Neuronal stem cell (in vitro differentiated cells): Measurements from ENCODE around the gene CTXN1.

ENCODE experiments used
- DNase-seq: peaks from one replicate; pipeline ENCODE4 v3.0.0-alpha.2; 2013; ENCODE audit warnings: low spot score
- H2AFZ ChIP-seq: one replicate; pipeline ENCODE4 v1.6.1; 2013; ENCODE audit warnings: mild to moderate bottlenecking, low read length, inconsistent platforms
- H2AK5ac ChIP-seq: 2 replicates; pipeline ENCODE4 v1.6.1; 2013; ENCODE audit warnings: low read depth, mild to moderate bottlenecking, inconsistent platforms, low read length, moderate library complexity, mixed read lengths
- H2BK120ac ChIP-seq: 2 replicates; pipeline ENCODE4 v1.6.1; 2013; ENCODE audit warnings: low read depth, mild to moderate bottlenecking, inconsistent platforms, low read length, moderate library complexity, mixed read lengths
- H2BK12ac ChIP-seq: one replicate; pipeline ENCODE4 v1.6.1; 2013; ENCODE audit warnings: low read length, inconsistent platforms
- H2BK15ac ChIP-seq: 2 replicates; pipeline ENCODE4 v1.6.1; 2013; ENCODE audit warnings: mild to moderate bottlenecking, low read length, inconsistent platforms, mixed read lengths
- H2BK5ac ChIP-seq: one replicate; pipeline ENCODE4 v1.6.1; 2013; ENCODE audit warnings: inconsistent platforms, mild to moderate bottlenecking, low read length, moderate library complexity
- H3K14ac ChIP-seq: one replicate; pipeline ENCODE4 v1.6.1; 2013; ENCODE audit warnings: low read length, inconsistent platforms
- H3K18ac ChIP-seq: 2 replicates; pipeline ENCODE4 v1.6.1; 2013; ENCODE audit warnings: low read length, inconsistent platforms
- H3K23ac ChIP-seq: 2 replicates; pipeline ENCODE4 v1.6.1; 2013; ENCODE audit warnings: low read depth, mild to moderate bottlenecking, mixed read lengths, low read length, inconsistent platforms; ENCODE audit not compliant: poor library complexity
- H3K27ac ChIP-seq: replicated peaks from 3 replicates; pipeline ENCODE4 v1.5.1; 2013; ENCODE audit warnings: low read length, inconsistent platforms
- H3K27me3 ChIP-seq, 3 experiments: 2 replicates each; pipeline ENCODE4 v1.6.1; 2013; ENCODE audit warnings: low read length in 3 of 3, mild to moderate bottlenecking in 2 of 3, inconsistent platforms in 1 of 3, low read depth in 1 of 3, mixed read lengths in 1 of 3, moderate library complexity in 1 of 3; ENCODE audit not compliant: control insufficient read depth in 3 of 3, insufficient read depth in 3 of 3
- H3K36me3 ChIP-seq, 2 donors: replicated peaks in 1 of 2; 2 replicates each; pipeline ENCODE4 v1.6.1; 2013; ENCODE audit warnings: low read length in 2 of 2; ENCODE audit not compliant: control insufficient read depth in 2 of 2, insufficient read depth in 2 of 2
- H3K4ac ChIP-seq: 2 replicates; pipeline ENCODE4 v1.6.1; 2013; ENCODE audit warnings: inconsistent platforms, mild to moderate bottlenecking, low read length, moderate library complexity
- H3K4me1 ChIP-seq, 2 donors: 1 replicate in 1 of 2; 2 replicates in 1 of 2; pipeline ENCODE4 v1.6.1; 2013; ENCODE audit warnings: low read length in 2 of 2, low read depth in 1 of 2; ENCODE audit not compliant: control insufficient read depth in 2 of 2, insufficient read depth in 1 of 2
- H3K4me2 ChIP-seq: one replicate; pipeline ENCODE4 v1.6.1; 2013; ENCODE audit warnings: mild to moderate bottlenecking, low read length, inconsistent platforms; ENCODE audit not compliant: insufficient read depth, poor library complexity, severe bottlenecking
- H3K4me3 ChIP-seq, 2 donors: 2 replicates each; pipeline ENCODE4 v1.5.1; 2013; ENCODE audit warnings: low read length in 2 of 2, mild to moderate bottlenecking in 2 of 2, inconsistent platforms in 1 of 2, moderate library complexity in 1 of 2
- H3K79me1 ChIP-seq: one replicate; pipeline ENCODE4 v1.6.1; 2013; ENCODE audit warnings: low read depth, mild to moderate bottlenecking, inconsistent platforms, low read length, moderate library complexity
- H3K9ac ChIP-seq: one replicate; pipeline ENCODE4 v1.6.1; 2013; ENCODE audit warnings: mild to moderate bottlenecking, low read depth, low read length, inconsistent platforms; ENCODE audit not compliant: poor library complexity
- H3K9me3 ChIP-seq, 2 donors: replicated peaks in 1 of 2; 2 replicates each; pipeline versions ENCODE3 to v1.6.1; 2013; ENCODE audit warnings: low read length in 2 of 2, mild to moderate bottlenecking in 2 of 2, inconsistent platforms in 1 of 2, low read depth in 1 of 2, mixed read lengths in 1 of 2, moderate library complexity in 1 of 2; ENCODE audit not compliant: control insufficient read depth in 2 of 2, insufficient read depth in 1 of 2
- H4K8ac ChIP-seq: one replicate; pipeline ENCODE4 v1.6.1; 2013; ENCODE audit warnings: low read depth, mild to moderate bottlenecking, inconsistent platforms, low read length, moderate library complexity
- H4K91ac ChIP-seq: one replicate; pipeline ENCODE4 v1.6.1; 2013; ENCODE audit warnings: low read length, low read depth, mild to moderate bottlenecking, inconsistent platforms; ENCODE audit not compliant: poor library complexity
- WGBS, 2 donors: extraction: QIAGEN DNeasy Blood & Tissue Kit; methylation state at CpG; one replicate each; pipeline ENCODE4 v1.1.7; 2013; ENCODE audit warnings: missing lambda C conversion rate in 2 of 2, mixed read lengths in 1 of 2; ENCODE audit not compliant: insufficient read length in 2 of 2, insufficient replicate concordance in 1 of 2; ENCODE audit errors: extremely low coverage in 2 of 2; 5-methylcytosine and 5-hydroxymethylcytosine counted together

Gene CTXN1

GRCh38 chr19:7921302-7921966, 4.5 kb downstream of the CTXN1 start:
- peak overlapping the region; percentile 76 for H3K9ac ChIP-seq
- peaks cover 12 to 24% (median 13%) of the 10 kb centered on the region in 3 experiments for H3K27me3 ChIP-seq
- peak overlapping the region; percentile 62 to 81 for H3K4me3 ChIP-seq
- no peak overlapping the region for H2BK12ac ChIP-seq
- peak overlapping the region; percentile 93 for H2AK5ac ChIP-seq
- peak overlapping the region; percentile 84 for H3K27ac ChIP-seq
- peak overlapping the region; percentile 25 for H3K23ac ChIP-seq
- H2BK5ac ChIP-seq = peak overlapping the region; percentile 20
- H3K18ac ChIP-seq = peak overlapping the region; percentile 84
- H3K9me3 ChIP-seq = no peaks in the 10 kb centered on the region
- no peak overlapping the region for H4K91ac ChIP-seq
- H3K4me1 ChIP-seq = peaks cover 23 to 32% of the 10 kb centered on the region in 2 donors
- H3K4ac ChIP-seq = no peak overlapping the region
- DNase-seq = no peak
- H2BK15ac ChIP-seq = no peak overlapping the region
- peak overlapping the region; percentile 75 for H3K4me2 ChIP-seq
- peak overlapping the region; percentile 44 for H2AFZ ChIP-seq
- peaks cover 23 to 29% of the 10 kb centered on the region in 2 donors for H3K36me3 ChIP-seq
- peak overlapping the region; percentile 15 for H3K14ac ChIP-seq
- H3K79me1 ChIP-seq = peaks cover 22% of the 10 kb centered on the region
- no peak overlapping the region for H4K8ac ChIP-seq
- no CpG with 5 or more reads among the region's 17 CpGs for WGBS, 2 donors
- H2BK120ac ChIP-seq = no peak overlapping the region

GRCh38 chr19:7920519-7921301, 5.2 kb downstream of the CTXN1 start:
- H4K8ac ChIP-seq = no peak overlapping the region
- peak overlapping the region; percentile 87 for H2BK5ac ChIP-seq
- H2BK12ac ChIP-seq = no peak overlapping the region
- peak overlapping the region; percentile 75 for H3K4me2 ChIP-seq
- H3K79me1 ChIP-seq = peaks cover 22% of the 10 kb centered on the region
- peaks cover 17 to 31% (median 18%) of the 10 kb centered on the region in 3 experiments for H3K27me3 ChIP-seq
- peaks cover 22 to 29% of the 10 kb centered on the region in 2 donors for H3K4me1 ChIP-seq
- peak overlapping the region; percentile 96 for H3K18ac ChIP-seq
- peak overlapping the region; percentile 96 for H3K27ac ChIP-seq
- H2AFZ ChIP-seq = peak overlapping the region; percentile 95
- no peak overlapping the region for H3K4ac ChIP-seq
- H3K9me3 ChIP-seq = no peaks in the 10 kb centered on the region
- DNase-seq = peak; percentile 95
- no CpG with 5 or more reads among the region's 62 CpGs for WGBS, 2 donors
- peak overlapping the region; percentile 64 to 98 for H3K4me3 ChIP-seq
- peak overlapping the region; percentile 15 for H3K14ac ChIP-seq
- peak overlapping the region; percentile 93 for H2AK5ac ChIP-seq
- H2BK120ac ChIP-seq = no peak overlapping the region
- H3K9ac ChIP-seq = peak overlapping the region; percentile 92
- H3K36me3 ChIP-seq = peaks cover 23 to 29% of the 10 kb centered on the region in 2 donors
- peak overlapping the region; percentile 80 for H3K23ac ChIP-seq
- peak overlapping the region; percentile 95 for H2BK15ac ChIP-seq
- H4K91ac ChIP-seq = no peak overlapping the region

- peak within 1 kb of the TSS; percentile 95 for H2AFZ ChIP-seq
- peak within 1 kb of the TSS; percentile 75 for H3K4me2 ChIP-seq
- H3K9ac ChIP-seq = peak within 1 kb of the TSS; percentile 92
- peak; percentile 96 for DNase-seq
- peak within 1 kb of the TSS; percentile 96 for H3K27ac ChIP-seq
- peak within 1 kb of the TSS; percentile 64 to 98 for H3K4me3 ChIP-seq
- no peak within 1 kb of the TSS for H4K91ac ChIP-seq
- H2BK12ac ChIP-seq = peak within 1 kb of the TSS; percentile 58
- H2BK15ac ChIP-seq = peak within 1 kb of the TSS; percentile 95
- H3K27me3 ChIP-seq = peaks cover 22 to 39% (median 22%) of the 10 kb centered on the region in 3 experiments
- H3K9me3 ChIP-seq = no peaks in the 10 kb centered on the region
- peak within 1 kb of the TSS; percentile 15 for H3K14ac ChIP-seq
- H3K79me1 ChIP-seq = peaks cover 22% of the 10 kb centered on the region
- no CpG with 5 or more reads among the region's 62 CpGs for WGBS, 2 donors
- H3K4ac ChIP-seq = no peak within 1 kb of the TSS
- H3K18ac ChIP-seq = peak within 1 kb of the TSS; percentile 96
- H2BK5ac ChIP-seq = peak within 1 kb of the TSS; percentile 87
- no peak within 1 kb of the TSS for H4K8ac ChIP-seq
- peaks cover 22 to 28% of the 10 kb centered on the region in 2 donors for H3K4me1 ChIP-seq
- peaks cover 23 to 29% of the 10 kb centered on the region in 2 donors for H3K36me3 ChIP-seq
- no peak within 1 kb of the TSS for H2BK120ac ChIP-seq
- H2AK5ac ChIP-seq = peak within 1 kb of the TSS; percentile 93
- H3K23ac ChIP-seq = peak within 1 kb of the TSS; percentile 80
These were observed 6.1 kb downstream of the CTXN1 start, which contains the start of gene SNAPC2 for GRCh38 chr19:7919610-7920518. TSS of gene SNAPC2 (plus strand) at chr19:7920338. CDS start at chr19:7920367, 29 bp downstream.
